HG02571 (cell line): ENCODE results near the gene DIDO1.
"Not testable (repeated sequence)": the region's sequence is repeated elsewhere in the genome, so short reads cannot be mapped to it uniquely, and the experiment has no call there.

ENCODE experiments used
- ATAC-seq: cut with Tn5 transposase; IDR thresholded peaks from one replicate; pipeline ENCODE4 v1.9.1; 2021; ENCODE audit warnings: mild to moderate bottlenecking, moderate library complexity; ENCODE audit not compliant: unreplicated experiment

Gene DIDO1

GRCh38 chr20:62859721-62860120, 66.6 kb downstream of the DIDO1 start:
- ATAC-seq: no peak

GRCh38 chr20:62858058-62858830, 68.1 kb downstream of the DIDO1 start:
- no peak for ATAC-seq

DNA sequence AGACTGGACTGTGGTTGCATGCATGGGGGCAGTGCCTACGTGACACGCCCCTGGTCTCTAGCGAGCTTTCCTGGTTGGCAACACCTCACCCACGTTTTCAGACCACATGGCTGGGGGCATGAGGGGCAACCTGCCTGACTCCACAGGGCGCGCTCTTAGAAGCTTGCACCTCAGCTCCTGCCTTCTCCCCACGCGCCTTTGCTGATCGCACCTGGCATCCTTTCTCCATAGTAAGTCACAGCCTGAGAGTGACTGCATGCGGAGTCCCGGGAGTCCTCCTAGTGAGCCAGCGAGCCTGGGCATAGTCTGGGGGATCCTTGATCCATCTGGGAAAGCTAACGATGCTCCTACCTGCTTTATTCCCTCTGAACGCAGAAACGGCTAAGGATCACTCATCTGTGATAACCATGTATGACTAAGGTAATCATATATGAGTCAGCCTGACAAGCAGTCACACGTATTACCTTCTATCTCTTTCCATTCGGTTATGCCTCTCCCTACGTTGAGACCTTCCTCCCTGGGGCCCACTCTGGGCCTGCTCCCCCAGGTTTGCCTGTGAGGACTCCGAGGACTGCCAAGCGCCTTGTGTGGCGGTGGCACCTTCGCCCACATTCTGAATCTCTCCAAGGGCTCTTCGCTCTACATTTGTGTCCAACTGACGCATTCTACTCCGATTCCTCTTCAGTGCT, 69.2 kb downstream of the DIDO1 start:
- no peak for ATAC-seq

DNA sequence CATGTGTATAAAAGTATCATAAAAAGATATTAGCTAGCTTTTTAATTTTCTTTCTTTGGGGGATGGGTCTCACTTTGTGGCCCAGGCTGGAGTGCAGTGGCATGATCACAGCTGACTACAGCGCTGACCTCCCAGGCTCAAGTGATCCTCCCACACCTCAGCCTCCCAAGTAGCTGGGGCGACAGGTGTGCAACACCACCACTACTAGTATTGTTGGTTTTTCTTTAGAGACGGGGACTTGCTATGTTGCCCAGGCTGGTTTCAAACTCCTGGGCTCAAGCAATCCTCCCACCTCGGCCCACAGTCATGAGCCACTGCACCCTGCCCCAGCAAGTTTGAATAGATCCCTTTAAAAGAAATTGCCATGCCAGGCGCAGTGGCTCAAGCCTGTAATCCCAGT, 71.2 kb downstream of the DIDO1 start:
- ATAC-seq: no peak

- ATAC-seq: no peak
Observed at GRCh38 chr20:62854121-62854520, 72.2 kb downstream of the DIDO1 start.

DNA sequence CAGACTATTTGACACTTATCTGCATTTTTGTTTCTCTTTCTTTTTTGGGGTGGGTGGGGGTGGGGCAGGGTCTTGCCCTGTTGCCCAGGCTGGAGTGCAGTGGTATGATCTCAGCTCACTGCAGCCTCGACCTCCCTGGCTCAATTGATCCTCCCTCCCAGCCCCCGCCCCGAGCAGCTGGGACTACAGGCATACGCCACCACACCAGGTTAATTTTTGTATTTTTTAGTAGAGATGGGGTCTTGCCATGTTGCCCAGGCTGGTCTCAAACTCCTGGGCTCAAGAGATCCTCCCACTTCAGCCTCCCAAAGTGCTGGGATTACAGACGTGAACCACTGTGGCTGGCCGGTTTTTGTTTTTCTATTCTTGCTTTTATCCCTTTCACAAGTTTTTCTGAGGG, 73.0 kb downstream of the DIDO1 start:
- ATAC-seq: not testable (repeated sequence)

DNA sequence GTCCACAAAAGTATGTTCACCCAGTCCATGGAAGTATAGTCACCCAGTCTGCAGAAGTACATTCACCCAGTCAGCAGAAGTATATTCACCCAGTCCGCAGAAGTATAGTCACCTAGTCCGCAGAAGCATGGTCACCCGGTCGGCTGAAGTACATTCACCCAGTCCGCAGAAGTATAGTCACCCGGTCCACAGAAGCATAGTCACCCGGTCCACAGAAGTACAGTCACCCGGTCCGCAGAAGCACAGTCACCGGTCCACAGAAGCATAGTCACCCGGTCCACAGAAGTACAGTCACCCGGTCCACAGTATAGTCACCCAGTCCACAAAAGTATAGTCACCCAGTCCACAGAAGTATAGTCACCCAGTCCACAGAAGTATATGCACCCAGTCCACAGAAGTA, 73.5 kb downstream of the DIDO1 start:
- no peak for ATAC-seq

GRCh38 chr20:62852196-62852595, 74.1 kb downstream of the DIDO1 start:
- no peak for ATAC-seq

DNA sequence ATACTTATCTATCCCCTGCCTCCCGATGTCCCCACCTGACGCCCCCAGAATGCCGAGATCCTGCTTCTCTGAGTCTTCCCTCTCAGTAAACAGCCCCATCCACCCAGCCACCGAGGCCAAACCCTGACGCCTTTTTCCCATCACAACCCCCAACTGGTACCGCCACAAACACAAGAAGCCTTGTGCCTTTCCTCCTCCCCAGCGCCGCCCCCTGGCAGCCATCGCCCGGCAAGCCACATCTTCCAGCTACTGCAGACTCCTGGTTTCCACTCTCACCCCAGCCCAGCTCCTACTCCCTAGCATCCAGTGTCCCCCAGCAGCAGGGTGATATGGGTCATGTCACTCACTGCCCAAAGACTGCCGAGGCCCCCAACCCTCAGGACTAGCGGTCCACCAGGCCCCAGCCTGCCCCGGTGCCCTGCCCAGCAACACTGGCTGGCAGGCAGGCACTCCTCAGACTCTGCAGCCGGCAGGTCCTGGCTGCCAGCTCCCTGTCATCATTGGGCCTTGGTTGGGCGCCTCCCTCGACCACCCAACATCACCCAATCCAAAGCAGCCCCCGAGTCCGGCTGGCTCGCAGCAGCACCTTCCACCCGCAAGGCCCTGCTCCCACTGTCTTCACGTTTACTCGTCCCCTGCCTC, 75.9 kb downstream of the DIDO1 start:
- ATAC-seq: no peak

DNA sequence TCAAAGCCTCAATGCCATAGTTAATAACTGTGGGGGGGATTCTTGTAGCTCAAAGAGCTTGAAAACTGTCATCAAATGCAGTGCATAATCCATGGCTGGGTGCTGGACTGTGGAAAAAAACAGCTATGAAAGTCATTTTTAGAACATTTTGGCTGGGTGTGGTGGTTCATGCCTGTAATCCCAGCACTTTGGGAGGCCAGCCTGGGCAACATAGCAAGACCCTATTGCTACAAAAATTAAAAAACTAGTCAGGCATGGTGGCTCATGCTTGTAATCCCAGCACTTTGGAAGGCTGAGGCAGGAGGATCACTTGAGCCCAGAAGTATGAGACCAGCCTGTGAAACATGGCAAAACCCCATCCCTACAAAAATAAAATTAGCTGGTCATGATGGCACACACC, 76.9 kb downstream of the DIDO1 start:
- ATAC-seq: no peak

GRCh38 chr20:62848917-62849316, 77.4 kb downstream of the DIDO1 start:
- ATAC-seq: not testable (repeated sequence)

GRCh38 chr20:62846166-62846890, 80.0 kb downstream of the DIDO1 start:
- no peak for ATAC-seq

DNA sequence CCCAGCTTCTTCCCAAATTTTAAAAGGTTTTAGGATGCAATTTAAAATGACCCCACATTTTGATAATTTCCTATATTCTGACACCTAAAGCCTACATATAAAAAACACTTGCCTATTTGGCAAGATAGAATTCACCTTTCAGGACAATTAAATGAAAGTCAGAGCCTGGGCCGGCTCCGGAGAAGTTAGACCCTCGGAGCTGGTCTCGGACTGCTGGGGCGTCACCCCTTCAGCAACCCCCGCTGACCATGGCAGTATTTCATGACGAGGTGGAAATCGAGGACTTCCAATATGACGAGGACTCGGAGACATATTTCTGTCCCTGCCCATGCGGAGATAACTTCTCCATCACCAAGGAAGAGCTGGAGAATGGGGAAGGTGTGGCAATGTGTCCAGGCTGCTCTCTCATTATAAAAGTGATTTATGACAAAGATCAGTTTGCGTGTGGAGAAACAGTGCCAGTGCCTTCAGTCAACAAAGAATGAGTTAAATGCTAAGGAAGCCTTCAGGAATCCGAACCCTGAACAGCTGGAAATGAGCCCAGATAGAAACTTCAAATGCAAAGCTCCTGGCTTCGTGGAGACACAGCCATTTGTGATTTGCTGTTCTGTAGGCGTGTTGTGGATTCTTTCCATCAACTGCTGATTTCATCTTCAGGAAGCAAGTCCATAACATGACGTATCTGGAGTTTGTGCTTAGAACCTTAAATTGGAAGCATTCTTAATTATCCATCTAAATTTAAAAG, 80.7 kb downstream of the DIDO1 start:
- no peak for ATAC-seq

DNA sequence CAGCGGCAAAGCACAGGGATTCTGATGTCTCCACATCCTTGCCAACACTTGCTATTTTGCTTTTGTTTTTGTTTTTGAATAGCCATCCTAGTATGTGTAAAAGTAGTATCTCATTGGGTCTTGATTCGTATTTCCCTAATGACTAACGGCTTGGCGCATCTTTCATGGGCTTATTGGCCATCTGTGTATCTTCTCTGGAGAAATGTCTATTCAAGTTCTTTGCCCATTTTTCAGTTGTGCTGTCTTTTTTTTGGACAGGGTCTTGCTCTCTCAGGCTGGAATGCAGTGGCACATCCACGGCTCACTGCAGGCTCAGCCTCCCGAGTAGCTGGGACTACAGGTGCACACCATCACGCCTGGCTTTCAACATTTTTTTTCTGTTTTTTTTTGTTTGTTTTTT, 82.1 kb downstream of the DIDO1 start:
- no peak for ATAC-seq

DNA sequence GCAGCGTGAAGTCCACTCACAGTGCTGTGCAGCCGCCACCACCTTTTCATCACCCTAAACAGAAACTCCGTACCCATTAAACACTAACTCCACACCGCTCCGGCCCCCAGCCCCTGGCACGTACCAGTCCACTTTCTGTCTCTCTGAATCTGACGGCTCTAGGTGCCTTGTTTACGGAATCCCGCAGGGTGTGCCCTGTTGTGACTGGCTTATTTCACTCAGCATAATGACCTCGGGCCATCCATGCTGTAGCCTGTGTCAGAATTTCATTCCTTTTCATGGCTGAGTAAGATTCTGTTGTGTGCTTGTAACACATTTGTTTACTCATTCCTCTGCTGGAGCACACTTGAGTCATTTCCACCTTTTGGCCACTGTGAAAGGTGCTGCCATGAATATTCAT, 82.6 kb downstream of the DIDO1 start:
- no peak for ATAC-seq

DNA sequence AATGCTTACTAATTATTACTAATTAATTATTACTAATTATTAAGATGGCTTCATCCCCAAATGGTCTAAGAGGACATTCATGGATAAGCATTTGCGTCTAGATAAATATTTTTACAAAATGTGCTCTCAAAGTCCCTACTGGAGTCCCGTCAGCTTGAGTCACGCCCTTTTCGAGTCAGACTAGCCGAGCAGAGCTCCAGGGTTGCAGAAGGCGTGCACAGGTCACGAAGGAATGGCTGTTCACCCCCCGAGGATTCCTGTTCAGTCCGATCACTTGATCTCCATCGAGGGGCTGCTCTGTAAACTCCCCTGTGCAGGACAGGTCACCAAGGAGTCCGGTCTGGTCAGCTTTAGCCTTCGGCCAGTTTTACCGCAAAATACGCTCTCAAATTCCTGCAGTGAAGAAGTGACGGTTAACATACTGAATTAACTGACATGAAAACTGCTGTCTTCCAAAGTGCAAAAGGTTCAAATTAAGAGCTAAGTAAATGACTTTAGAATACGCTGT, 84.5 kb downstream of the DIDO1 start:
- no peak for ATAC-seq

DNA sequence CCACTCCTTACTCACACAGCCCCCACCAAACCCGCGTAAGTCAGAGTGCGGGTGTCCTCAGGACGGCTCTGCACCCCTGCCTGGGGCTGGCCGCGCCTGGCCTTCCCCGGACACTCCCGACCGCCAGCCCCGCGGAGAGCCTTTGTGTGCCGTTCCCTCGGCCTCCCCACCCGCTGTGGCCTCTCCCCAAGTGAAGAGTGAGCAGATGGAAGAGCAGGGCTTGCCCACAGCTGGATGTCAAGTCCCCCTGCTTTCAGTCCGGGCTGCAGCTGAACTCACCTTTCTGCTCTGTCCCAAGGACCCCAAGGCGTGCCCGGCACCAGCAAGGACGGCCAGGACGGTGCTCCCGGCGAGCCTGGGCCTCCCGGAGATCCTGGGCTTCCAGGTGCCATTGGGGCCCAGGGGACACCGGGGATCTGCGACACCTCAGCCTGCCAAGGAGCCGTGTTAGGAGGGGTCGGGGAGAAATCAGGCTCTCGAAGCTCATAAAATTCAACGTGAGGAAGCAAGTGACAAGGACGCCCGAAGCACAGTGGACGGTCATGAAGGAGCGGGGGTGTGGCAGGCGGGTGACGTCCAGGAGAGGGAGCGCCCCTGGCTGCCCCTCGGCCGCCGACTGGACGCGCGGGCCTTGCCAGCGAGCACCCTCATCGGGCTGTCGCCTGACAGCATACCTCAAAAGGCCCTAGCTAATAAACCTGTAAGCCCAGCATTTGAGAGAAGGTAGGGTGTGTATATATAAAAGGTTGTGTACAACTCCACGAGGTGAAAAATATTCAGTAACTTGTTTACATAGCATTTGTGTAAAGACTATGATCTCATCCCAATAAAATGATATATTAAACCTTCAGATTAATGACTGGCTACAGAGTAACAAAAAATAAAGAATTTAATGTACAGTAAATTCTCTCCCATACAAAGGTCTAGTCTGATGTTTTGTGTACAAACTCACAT, 85.8 kb downstream of the DIDO1 start:
- ATAC-seq: no peak

DNA sequence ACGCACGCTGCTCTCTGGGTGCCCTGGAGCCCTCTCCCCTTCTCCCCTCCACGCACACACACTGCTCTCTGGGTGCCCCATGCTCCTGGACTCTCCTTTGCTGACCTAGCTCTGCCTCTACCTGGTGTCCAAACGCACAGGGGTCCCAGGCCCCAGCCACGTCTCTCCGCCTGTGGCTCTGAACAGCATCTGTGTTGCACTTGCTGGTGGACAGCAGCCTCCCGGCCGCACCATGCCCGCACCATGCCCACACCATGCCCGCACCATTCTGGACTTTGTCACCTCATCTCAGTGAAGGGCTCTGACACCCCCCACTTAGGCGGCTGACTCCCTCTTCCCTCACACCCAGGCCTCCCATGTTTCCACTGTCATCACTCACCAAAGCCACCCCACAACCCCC, 86.5 kb downstream of the DIDO1 start:
- no peak for ATAC-seq

GRCh38 chr20:62839261-62839660, 87.0 kb downstream of the DIDO1 start:
- ATAC-seq: no peak
